CD4-positive, alpha-beta memory T cell (primary cell): Measurements from ENCODE around the gene FXYD3. TPM values are rescaled to one million over a fixed set of nuclear protein-coding genes. Genes with fewer than 3 reads are reported as not detected.

Experiments
- CTCF ChIA-PET: fragments of 350-600 bp; sonication (Branson Sonifier 250); formaldehyde crosslinking; loops from one replicate; lab custom pipeline; 2021; ENCODE audit warnings: inconsistent platforms; ENCODE audit not compliant: partially characterized antibody; lab: Charles Lee
- POLR2A ChIA-PET: fragments of 350-600 bp; sonication (Branson Sonifier 250); formaldehyde crosslinking; loops from one replicate; lab custom pipeline; 2021; ENCODE audit not compliant: partially characterized antibody; lab: Charles Lee
- DNase-seq, 5 donors: peaks; one replicate each; pipeline versions ENCODE4 v3.0.0 to v3.0.0-alpha.2; 2020 to 2022; ENCODE audit warnings: mixed read lengths in 1 of 5
- H3K27ac ChIP-seq: one replicate; pipeline ENCODE4 v1.7.0; 2013; ENCODE audit warnings: low read depth, low read length
- H3K27me3 ChIP-seq: 2 replicates; pipeline ENCODE4 v1.7.0; 2013; ENCODE audit warnings: mild to moderate bottlenecking, low read length, moderate library complexity; ENCODE audit not compliant: insufficient read depth
- H3K36me3 ChIP-seq: 2 replicates; pipeline ENCODE4 v1.7.0; 2013; ENCODE audit warnings: mild to moderate bottlenecking, low read length, moderate library complexity; ENCODE audit not compliant: insufficient read depth
- H3K4me1 ChIP-seq: 2 replicates; pipeline ENCODE4 v1.7.0; 2013; ENCODE audit warnings: mild to moderate bottlenecking, low read length, moderate library complexity; ENCODE audit not compliant: insufficient read depth
- H3K4me3 ChIP-seq, 2 donors: one replicate each; pipeline ENCODE4 v1.7.0; 2013; ENCODE audit warnings: low read length in 2 of 2, mild to moderate bottlenecking in 1 of 2
- H3K9me3 ChIP-seq, 2 donors: one replicate each; pipeline ENCODE4 v1.7.0; 2013; ENCODE audit warnings: low read length in 2 of 2, control low read depth in 1 of 2; ENCODE audit not compliant: control insufficient read depth in 1 of 2
- H3K27ac Mint-ChIP-seq, 7 donors: one replicate each; pipeline ENCODE4 v1.8.0; 2020 to 2021; ENCODE audit warnings: mixed read lengths in 7 of 7, mild to moderate bottlenecking in 6 of 7, inconsistent platforms in 3 of 7, moderate library complexity in 3 of 7
- H3K27me3 Mint-ChIP-seq, 2 donors: one replicate each; pipeline ENCODE4 v1.8.0; 2020 to 2021; ENCODE audit warnings: mixed read lengths in 2 of 2
- H3K36me3 Mint-ChIP-seq, 2 donors: one replicate each; pipeline ENCODE4 v1.8.0; 2020 to 2021; ENCODE audit warnings: mixed read lengths in 2 of 2, inconsistent platforms in 1 of 2, mild to moderate bottlenecking in 1 of 2
- H3K4me1 Mint-ChIP-seq, 4 donors: one replicate each; pipeline ENCODE4 v1.8.0; 2020 to 2021; ENCODE audit warnings: mixed read lengths in 4 of 4, mild to moderate bottlenecking in 1 of 4
- H3K4me3 Mint-ChIP-seq, 8 donors: one replicate each; pipeline ENCODE4 v1.8.0; 2020 to 2021; ENCODE audit warnings: mixed read lengths in 8 of 8, mild to moderate bottlenecking in 7 of 8, moderate library complexity in 6 of 8, inconsistent platforms in 3 of 8
- H3K9me3 Mint-ChIP-seq, 8 donors: one replicate each; pipeline ENCODE4 v1.8.0; 2020 to 2021; ENCODE audit warnings: mixed read lengths in 8 of 8, mild to moderate bottlenecking in 5 of 8, inconsistent platforms in 3 of 8, moderate library complexity in 1 of 8
- intact Hi-C: fragments of 100-400 bp; cut with micrococcal nuclease; formaldehyde crosslinking; loops from one replicate; pipeline ENCODE4 v1.15.1; 2023
- polyA plus RNA-seq, 2 donors: library from polyadenylated mRNA; unstranded; fragments of 300-500 nt; fragmentation: Illumina TruSeq; gene quantifications; one replicate each; pipeline ENCODE4 v1.2.3, GENCODE V29; 2021
- total RNA-seq, 2 experiments: library from RNA; stranded (reverse); gene quantifications; one replicate each; pipeline ENCODE4 v1.2.3, GENCODE V29; 2021

FXYD3 gene
- total and polyA plus RNA-seq, 4 experiments from 2014 or later: not detected

DNA sequence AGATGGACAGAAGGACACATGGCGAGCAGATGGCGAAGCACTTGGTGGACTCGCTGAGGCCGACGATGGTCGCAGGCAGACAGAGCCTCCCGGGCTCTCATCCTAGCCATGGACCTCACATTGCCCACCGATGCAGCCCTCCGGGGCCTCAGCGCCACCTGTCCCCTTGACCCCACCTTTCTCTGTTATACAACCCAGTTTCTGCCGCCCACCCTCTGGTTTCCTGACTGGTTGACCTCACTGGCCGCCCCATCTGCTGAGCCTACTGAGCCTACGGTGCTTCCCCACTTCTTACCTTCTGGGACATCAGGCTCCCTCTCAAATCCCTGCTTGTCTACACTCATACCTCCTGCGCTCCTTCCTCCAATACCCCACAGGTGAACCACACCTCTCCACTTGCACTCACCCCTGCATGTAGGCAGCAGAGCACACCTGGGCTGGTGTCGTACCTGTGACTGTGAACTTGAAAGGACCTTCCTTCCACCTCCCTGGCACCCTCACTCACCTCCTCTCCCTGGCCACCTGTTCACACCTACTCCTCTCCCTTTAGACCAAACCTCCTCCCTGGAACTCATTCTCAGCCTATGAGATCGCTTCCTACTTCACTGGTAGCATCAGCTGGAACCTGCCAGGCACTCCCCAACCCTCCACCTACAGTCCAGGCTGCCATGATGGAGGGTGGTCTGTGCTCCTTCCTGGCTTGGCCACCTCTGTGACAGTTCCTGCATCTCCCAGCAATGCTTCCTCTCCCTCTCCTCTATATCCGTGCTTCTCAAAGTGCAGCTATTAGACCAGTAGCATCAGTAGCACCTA is 38.0 kb upstream of the FXYD3 start:
- Histone ChIP-seq H3K36me3 (no peaks in the 10 kb centered on the region), H3K27me3 (no peaks in the 10 kb centered on the region), H3K4me3 (no peak overlapping the region), H3K9me3 (no peaks in the 10 kb centered on the region), H3K4me1 (no peaks in the 10 kb centered on the region), H3K27ac (no peak overlapping the region)
- H3K4me1 Mint-ChIP-seq: peaks cover 0 to 2% (median under 1%) of the 10 kb centered on the region in 4 donors
- H3K9me3 Mint-ChIP-seq: no peaks in the 10 kb centered on the region
- peaks cover 6% of the 10 kb centered on the region in 2 donors for H3K27me3 Mint-ChIP-seq
- intact Hi-C loops: no loop called here
- H3K36me3 Mint-ChIP-seq: no peaks in the 10 kb centered on the region
- CTCF ChIA-PET: no interaction called here
- no peak for DNase-seq
- POLR2A ChIA-PET: interaction anchor here (0.6 kb wide), 1 partner anchor 82 kb away, joined by 3 read pairs; no protein-coding TSS in a partner anchor
- peak overlapping the region in 1 of 7 donors; percentile 39 for H3K27ac Mint-ChIP-seq
- H3K4me3 Mint-ChIP-seq: no peak overlapping the region

DNA sequence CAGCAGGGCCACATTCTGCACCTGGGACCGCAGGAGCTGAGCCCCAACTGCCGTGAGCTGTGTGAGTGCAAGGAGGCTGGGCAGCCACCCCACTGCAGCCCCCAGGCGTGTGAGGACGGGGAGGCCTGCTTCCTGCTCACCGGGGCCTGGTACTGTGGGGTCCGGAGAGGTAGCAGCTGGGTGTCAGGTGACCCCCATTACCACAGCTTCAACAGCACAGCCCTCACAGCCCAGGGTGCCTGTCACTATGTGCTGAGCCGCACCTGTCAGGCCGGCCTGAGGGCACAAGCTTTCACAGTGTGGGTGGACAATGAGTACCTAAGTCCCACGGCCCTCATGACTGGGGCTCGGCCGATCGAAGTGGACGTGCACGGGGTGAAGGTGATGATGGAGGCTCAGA is 35.8 kb upstream of the FXYD3 start:
- H3K27ac Mint-ChIP-seq: peak overlapping the region in 1 of 7 donors; percentile 46
- CTCF ChIA-PET: no interaction called here
- no peak overlapping the region for H3K4me3 Mint-ChIP-seq
- no peak for DNase-seq
- no peaks in the 10 kb centered on the region for H3K36me3 ChIP-seq
- H3K9me3 ChIP-seq: no peaks in the 10 kb centered on the region
- H3K27ac ChIP-seq: no peak overlapping the region
- no peaks in the 10 kb centered on the region for H3K27me3 ChIP-seq
- H3K9me3 Mint-ChIP-seq: no peaks in the 10 kb centered on the region
- H3K4me1 ChIP-seq: no peaks in the 10 kb centered on the region
- H3K27me3 Mint-ChIP-seq: peaks cover 6% of the 10 kb centered on the region in 2 donors
- POLR2A ChIA-PET: no interaction called here
- H3K36me3 Mint-ChIP-seq: no peaks in the 10 kb centered on the region
- no peak overlapping the region for H3K4me3 ChIP-seq
- peaks cover 0 to 2% (median under 1%) of the 10 kb centered on the region in 4 donors for H3K4me1 Mint-ChIP-seq
- intact Hi-C loops: no loop called here

DNA sequence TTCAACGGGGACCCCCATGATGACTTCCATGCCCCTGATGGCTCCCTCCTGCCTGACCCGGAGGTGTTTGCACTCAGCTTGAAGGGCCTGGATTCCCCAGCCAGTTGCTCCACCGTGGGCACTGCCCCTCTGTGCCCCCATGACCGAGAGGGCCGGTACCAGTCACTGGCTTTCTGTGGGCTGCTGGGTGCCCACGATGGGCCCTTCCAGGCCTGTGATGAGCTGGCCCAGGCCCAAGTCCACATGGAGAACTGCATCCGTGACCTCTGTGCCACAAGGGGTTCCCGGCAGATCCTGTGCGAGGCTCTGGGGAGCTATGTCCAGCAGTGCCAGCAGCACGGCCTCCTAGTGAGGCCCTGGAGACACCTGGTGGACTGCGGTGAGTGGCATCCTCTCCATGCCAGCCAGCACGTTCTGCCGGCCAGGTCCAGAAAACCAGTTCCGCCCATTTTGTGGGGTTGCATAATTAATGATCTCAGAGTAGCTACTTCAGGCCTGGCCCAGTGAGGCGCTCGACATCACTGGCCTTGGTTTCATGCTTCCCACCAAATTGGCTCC is 34.9 kb upstream of the FXYD3 start:
- Mint-ChIP-seq H3K36me3 (no peaks in the 10 kb centered on the region), H3K27ac (no peak overlapping the region), H3K4me1 (peaks cover 2 to 4% (median 4%) of the 10 kb centered on the region in 4 donors), H3K27me3 (peaks cover 4 to 6% of the 10 kb centered on the region in 2 donors), H3K9me3 (no peaks in the 10 kb centered on the region), H3K4me3 (no peak overlapping the region)
- H3K4me3 ChIP-seq: no peak overlapping the region
- H3K9me3 ChIP-seq: no peaks in the 10 kb centered on the region
- ChIA-PET POLR2A (no interaction called here), CTCF (interaction anchor here (1.1 kb wide), 1 partner anchor 14 kb away, joined by 4 read pairs; no protein-coding TSS in a partner anchor)
- DNase-seq: no peak
- H3K36me3 ChIP-seq: no peaks in the 10 kb centered on the region
- H3K27ac ChIP-seq: no peak overlapping the region
- intact Hi-C loops: no loop called here
- peaks cover 3% of the 10 kb centered on the region for H3K4me1 ChIP-seq
- no peaks in the 10 kb centered on the region for H3K27me3 ChIP-seq

DNA sequence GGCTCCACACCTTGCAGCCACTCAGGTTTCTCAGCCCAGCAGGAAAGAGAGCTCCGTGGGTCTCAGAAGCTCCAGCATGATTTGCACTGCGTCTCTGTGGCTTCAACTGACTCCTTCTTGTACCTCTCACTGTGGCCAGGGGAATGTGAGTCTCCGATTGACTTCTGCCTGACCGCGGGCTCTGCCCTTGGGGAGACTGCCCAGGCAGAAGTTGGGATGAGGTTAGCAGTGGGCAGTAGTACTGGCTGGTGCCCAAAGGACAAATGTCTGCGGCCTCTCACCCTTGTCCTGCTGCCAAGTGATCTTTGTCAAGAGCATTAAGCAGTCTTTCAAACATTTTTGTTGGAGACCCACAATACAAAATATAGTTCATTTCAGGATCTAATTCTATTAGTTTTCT is 34.4 kb upstream of the FXYD3 start:
- Mint-ChIP-seq H3K36me3 (no peaks in the 10 kb centered on the region), H3K27ac (no peak overlapping the region), H3K4me3 (no peak overlapping the region), H3K27me3 (peaks cover 4 to 6% of the 10 kb centered on the region in 2 donors), H3K9me3 (no peaks in the 10 kb centered on the region), H3K4me1 (peaks cover 4 to 8% (median 6%) of the 10 kb centered on the region in 4 donors)
- Histone ChIP-seq H3K9me3 (no peaks in the 10 kb centered on the region), H3K4me1 (peaks cover 6% of the 10 kb centered on the region), H3K36me3 (no peaks in the 10 kb centered on the region), H3K27me3 (no peaks in the 10 kb centered on the region), H3K4me3 (no peak overlapping the region), H3K27ac (no peak overlapping the region)
- CTCF ChIA-PET: interaction anchor here (1.1 to 2.1 kb wide), 2 partner anchors 10 to 15 kb away, joined by 4 to 7 read pairs; no protein-coding TSS in a partner anchor
- no peak for DNase-seq
- intact Hi-C loops: no loop called here
- POLR2A ChIA-PET: no interaction called here

DNA sequence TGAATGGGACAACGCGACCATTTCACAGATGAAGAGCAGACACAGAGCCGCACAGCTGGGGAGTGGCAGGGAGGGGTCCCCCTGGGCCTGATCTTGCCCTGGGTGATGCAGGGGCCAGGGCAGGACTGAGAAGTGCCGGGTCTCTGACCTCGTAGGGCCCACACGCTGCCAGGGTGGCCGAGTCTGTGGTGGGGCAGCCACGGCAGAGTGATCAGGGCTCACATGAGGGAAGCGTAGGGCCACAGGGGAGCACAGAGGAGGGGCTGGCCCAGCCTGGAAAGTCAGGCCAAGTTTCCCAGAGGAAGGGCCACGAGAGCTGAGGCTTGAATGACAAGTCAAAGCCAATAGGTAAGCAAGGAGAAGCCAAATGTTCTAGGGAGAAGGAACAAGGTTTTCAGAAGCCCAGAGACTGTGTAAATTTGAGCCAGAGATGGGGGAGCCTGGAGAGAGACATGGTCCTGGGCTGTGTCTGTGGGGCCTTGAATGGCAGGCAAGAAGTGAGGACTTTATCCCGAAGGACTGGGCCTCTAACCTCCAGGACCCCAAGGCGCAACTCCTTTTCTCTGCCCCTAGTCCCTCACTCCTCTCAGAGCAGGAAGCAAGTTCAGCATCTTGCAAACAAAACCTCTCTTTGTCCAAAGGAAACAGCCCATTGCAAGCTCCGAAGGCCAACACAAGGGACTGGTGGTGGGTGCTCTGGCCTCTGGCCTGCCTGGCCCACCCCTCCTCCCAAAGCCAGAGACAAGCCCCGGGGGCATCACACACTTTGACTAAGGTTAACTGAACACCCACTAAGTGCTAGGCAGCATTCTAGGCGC is 31.7 kb upstream of the FXYD3 start:
- POLR2A ChIA-PET: no interaction called here
- no peaks in the 10 kb centered on the region for H3K9me3 ChIP-seq
- intact Hi-C loops: no loop called here
- no peak overlapping the region for H3K27ac ChIP-seq
- peaks cover 3 to 9% (median 6%) of the 10 kb centered on the region in 4 donors for H3K4me1 Mint-ChIP-seq
- no peaks in the 10 kb centered on the region for H3K9me3 Mint-ChIP-seq
- H3K27me3 Mint-ChIP-seq: no peaks in the 10 kb centered on the region
- no peak overlapping the region for H3K4me3 Mint-ChIP-seq
- H3K27ac Mint-ChIP-seq: no peak overlapping the region
- no peak for DNase-seq
- H3K27me3 ChIP-seq: no peaks in the 10 kb centered on the region
- no peaks in the 10 kb centered on the region for H3K36me3 Mint-ChIP-seq
- no peaks in the 10 kb centered on the region for H3K36me3 ChIP-seq
- CTCF ChIA-PET: interaction anchor here (1.2 kb wide), 1 partner anchor 17 kb away, joined by 4 read pairs; no protein-coding TSS in a partner anchor
- peaks cover 11% of the 10 kb centered on the region for H3K4me1 ChIP-seq
- no peak overlapping the region for H3K4me3 ChIP-seq

DNA sequence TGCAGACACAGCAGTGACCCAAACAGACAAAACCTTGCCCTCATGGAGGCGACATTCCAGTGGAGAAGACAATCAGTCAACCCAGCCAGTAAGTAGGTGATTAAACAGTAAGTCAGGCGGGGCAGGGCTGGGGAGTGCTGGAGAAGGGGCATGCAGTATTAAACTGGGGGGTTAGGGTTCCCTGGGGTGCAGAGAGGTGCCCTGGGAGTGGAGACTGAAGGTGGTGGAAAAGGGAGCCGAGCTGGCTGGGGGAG is 31.2 kb upstream of the FXYD3 start:
- H3K27me3 ChIP-seq: no peaks in the 10 kb centered on the region
- Mint-ChIP-seq H3K4me3 (no peak overlapping the region), H3K27ac (no peak overlapping the region), H3K27me3 (peaks cover 0 to 2% of the 10 kb centered on the region in 2 donors), H3K9me3 (no peaks in the 10 kb centered on the region), H3K36me3 (no peaks in the 10 kb centered on the region), H3K4me1 (peaks cover 3 to 9% (median 6%) of the 10 kb centered on the region in 4 donors)
- intact Hi-C loops: no loop called here
- no peak overlapping the region for H3K4me3 ChIP-seq
- no peaks in the 10 kb centered on the region for H3K36me3 ChIP-seq
- H3K27ac ChIP-seq: no peak overlapping the region
- ChIA-PET POLR2A (no interaction called here), CTCF (interaction anchor here (1.9 kb wide), 1 partner anchor 18 kb away, joined by 6 read pairs; no protein-coding TSS in a partner anchor)
- peaks cover 11% of the 10 kb centered on the region for H3K4me1 ChIP-seq
- no peak for DNase-seq
- H3K9me3 ChIP-seq: no peaks in the 10 kb centered on the region

DNA sequence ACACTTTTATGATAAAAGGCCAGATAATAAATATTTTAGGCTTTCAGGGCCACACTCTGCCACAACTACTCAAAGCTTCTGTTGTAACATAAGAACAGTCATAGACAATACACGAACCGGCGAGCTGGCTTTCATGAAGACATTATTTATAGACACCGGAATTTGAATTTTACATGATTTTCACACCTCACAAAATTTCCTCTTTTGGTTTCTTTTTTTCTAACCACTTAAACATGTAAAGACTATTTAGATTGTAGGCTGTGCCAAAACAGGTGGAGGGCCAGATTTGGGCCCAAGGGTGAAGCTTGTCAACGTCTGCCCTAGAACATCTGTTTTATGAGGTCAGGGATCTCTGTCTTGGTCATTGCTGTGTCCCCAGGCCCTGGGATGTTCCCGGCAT is 29.7 kb upstream of the FXYD3 start:
- Histone ChIP-seq H3K36me3 (no peaks in the 10 kb centered on the region), H3K27me3 (no peaks in the 10 kb centered on the region), H3K4me1 (peaks cover 18% of the 10 kb centered on the region), H3K4me3 (no peak overlapping the region), H3K27ac (no peak overlapping the region), H3K9me3 (no peaks in the 10 kb centered on the region)
- H3K9me3 Mint-ChIP-seq: no peaks in the 10 kb centered on the region
- ChIA-PET CTCF (interaction anchor here (0.8 to 2.5 kb wide), 3 partner anchors 20 to 71 kb away, joined by 3 to 9 read pairs (median 6); no protein-coding TSS in a partner anchor), POLR2A (no interaction called here)
- no peaks in the 10 kb centered on the region for H3K36me3 Mint-ChIP-seq
- peak overlapping the region in 3 of 7 donors; percentile 30 to 85 (median 70) for H3K27ac Mint-ChIP-seq
- peaks cover 6 to 8% of the 10 kb centered on the region in 2 donors for H3K27me3 Mint-ChIP-seq
- peak overlapping the region in 1 of 8 donors; percentile 33 for H3K4me3 Mint-ChIP-seq
- no peak for DNase-seq
- peaks cover 5 to 15% (median 7%) of the 10 kb centered on the region in 4 donors for H3K4me1 Mint-ChIP-seq
- intact Hi-C loops: no loop called here
